Stimulated activated CD8-positive, alpha-beta memory T cell treated with anti-CD3 and anti-CD28 coated beads, Interleukin-15, amount 100 ng/mL, for 4 hours (primary cell): Measurements from ENCODE around the gene NBR1.
"Not testable (repeated sequence)": the region's sequence is repeated elsewhere in the genome, so short reads cannot be mapped to it uniquely, and the experiment has no call there.

Experiments used
- DNase-seq, 2 donors: peaks; one replicate each; pipeline ENCODE4 v3.0.0-alpha.2; 2020; ENCODE audit warnings: low read depth in 2 of 2

Gene NBR1

DNA sequence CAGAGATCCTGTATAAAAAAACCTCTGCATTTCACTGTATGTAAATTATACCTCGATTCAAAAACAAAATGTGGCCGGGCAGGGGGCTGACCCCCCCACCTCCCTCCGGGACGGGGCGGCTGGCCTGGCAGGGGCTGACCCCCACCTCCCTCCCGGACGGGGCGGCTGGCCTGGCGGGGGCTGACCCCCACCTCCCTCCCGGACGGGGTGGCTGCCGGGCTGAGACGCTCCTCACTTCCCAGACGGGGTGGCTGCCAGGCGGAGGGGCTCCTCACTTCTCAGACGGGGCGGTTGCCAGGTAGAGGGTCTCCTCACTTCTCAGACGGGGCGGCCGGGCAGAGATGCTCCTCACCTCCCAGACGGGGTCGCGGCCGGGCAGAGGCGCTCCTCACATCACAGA is 11.8 kb upstream of the NBR1 start:
- DNase-seq, result not testable (repeated sequence)

- not testable (repeated sequence) for DNase-seq
Measured at GRCh38 chr17:43159957-43160356, 11.1 kb upstream of the NBR1 start.

- DNase-seq, result not testable (repeated sequence)
Measured at GRCh38 chr17:43165971-43166370, 5.0 kb upstream of the NBR1 start.

- no peak for DNase-seq
Measured at GRCh38 chr17:43169561-43170139, 1.4 kb upstream of the NBR1 start.

- peak; percentile 73 to 82 for DNase-seq
Measured at GRCh38 chr17:43170140-43170765, 761 bp upstream of the NBR1 start.

DNA sequence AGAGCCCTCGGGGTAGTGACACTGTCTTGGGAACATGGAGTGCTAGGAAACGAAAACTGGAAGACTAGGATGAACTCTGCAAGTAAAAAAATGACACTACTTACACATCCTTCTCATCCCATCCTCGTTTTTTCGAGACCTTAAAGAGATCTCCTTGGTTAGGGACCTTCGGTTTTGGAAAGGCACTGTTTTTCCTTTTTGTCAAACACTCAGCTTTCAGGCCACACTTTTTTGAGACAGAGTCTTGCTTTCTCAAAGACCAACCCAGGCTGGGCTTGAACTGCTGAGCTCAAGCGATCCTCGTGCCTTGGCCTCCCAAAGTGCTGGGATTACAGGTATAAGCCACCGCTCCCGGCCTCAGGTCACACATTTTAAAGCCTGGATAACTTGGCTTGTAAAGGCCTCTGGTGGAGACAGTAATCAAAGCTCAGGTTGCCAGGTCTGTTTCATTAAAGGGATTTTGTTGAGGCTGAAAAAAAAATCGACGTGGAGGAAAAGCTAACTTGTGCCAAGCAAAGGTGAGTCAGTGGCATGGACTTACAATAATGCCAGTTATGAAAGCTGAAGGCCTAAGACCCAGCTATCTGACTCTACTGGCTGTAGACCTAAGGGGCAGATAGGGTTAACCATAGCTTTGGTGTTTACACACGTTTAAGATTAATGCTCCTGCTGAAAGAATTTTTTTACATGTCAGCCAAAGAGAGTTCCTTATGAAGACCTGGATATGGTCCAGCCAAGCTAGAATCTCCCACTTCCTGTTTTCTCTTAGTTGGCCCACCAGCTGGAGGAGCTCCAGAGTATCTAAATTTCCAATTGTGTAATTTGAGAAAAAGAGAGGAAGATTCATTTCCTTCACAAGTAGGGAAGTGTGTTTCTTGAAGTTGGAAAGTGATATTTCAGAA is 823 bp downstream of the NBR1 start:
- DNase-seq, result no peak

DNA sequence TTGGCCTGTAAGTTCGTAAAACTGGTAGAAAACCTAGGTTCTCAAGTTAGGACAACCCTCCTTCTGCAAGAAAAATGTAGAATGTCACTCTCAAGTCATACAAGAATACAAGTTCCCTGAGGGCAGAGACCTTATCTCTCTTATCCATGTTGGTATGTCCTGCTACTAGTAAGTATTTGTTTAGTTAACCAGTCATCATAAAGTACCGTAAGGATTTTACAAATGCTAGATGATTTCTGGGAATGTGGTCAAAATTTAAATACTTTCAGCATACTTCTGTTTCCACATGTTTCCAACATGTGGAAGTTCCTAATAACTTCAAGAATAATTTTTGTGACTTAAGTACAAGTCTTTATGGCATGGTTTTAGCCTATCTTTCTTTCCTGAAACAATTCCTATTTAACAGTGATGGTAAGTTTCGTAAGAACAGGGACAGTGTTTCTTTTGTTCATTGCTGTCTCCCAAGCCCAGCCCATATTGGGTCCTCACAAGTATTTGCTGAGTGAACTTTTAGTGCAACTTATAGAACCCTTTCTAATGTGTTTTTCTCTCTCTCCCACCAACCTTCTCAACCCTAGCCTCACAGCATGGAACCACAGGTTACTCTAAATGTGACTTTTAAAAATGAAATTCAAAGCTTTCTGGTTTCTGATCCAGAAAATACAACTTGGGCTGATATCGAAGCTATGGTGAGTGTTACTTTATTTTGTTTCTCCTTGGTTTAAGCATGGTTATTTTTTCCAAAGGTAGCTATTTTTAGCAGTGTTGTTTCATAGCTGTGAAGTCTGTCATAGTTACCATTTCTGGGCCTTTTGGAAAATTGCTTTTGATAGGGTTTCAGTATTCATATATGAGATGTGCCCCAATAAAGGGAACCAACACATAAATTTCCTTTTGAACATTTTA is 4.5 kb downstream of the NBR1 start:
- DNase-seq, result no peak

- DNase-seq, result no peak
Measured at GRCh38 chr17:43176119-43176570, 5.1 kb downstream of the NBR1 start.

DNA sequence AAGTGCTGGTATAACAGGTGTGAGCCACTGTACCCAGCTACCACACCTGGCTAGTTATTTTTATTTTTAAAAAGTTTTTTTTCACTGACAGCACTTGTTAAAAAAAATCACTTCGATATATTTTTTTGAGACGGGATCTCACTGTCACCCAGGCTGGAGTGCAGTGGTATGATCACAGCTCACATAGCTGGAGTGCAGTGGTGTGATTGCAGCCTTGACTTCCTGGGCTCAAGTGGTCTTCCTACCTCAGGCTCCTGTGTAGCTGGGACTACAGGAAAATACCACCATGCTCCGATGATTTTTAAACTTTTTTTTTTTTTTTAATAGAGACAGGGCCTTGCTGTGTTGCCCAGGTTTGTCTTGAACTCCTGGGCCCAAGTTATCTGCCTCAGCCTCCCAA is 12.9 kb downstream of the NBR1 start:
- DNase-seq, result no peak

- DNase-seq, result not testable (repeated sequence)
Measured at GRCh38 chr17:43186656-43187055, 15.6 kb downstream of the NBR1 start.

GRCh38 chr17:43193251-43193650 is 22.2 kb downstream of the NBR1 start:
- DNase-seq, result no peak

GRCh38 chr17:43199633-43200032 is 28.6 kb downstream of the NBR1 start:
- no peak for DNase-seq

DNA sequence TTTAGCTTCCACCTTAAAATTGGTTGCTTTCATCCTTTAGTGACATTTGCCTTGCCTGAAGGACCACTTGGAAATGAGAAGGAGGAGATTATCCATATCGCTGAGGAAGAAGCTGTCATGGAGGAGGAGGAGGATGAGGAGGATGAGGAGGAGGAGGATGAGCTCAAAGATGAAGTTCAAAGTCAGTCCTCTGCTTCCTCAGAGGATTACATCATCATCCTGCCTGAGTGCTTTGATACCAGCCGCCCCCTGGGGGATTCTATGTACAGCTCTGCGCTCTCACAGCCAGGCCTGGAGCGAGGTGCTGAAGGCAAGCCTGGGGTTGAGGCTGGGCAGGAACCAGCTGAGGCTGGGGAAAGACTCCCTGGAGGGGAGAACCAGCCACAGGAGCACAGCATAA is 29.1 kb downstream of the NBR1 start:
- DNase-seq, result no peak

DNA sequence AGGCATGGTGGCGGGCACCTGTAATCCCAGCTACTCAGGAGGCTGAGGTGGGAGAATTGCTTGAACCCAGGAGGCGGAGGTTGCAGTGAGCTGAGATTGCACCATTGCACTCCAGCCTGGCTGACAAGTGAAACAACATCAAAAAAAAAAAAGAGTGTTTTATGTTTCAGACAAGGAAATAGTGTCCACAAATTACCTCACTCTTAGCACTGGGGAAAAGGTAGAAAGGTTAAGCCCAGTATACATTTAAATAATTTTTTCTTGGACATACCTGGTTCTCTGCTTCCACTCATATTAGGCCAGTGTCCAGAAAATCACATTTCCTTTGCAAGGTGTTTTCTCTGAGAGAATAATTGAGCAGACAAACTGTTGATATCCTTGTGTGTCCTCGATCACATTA is 32.0 kb downstream of the NBR1 start:
- not testable (repeated sequence) for DNase-seq

GRCh38 chr17:43210576-43210975 is 39.6 kb downstream of the NBR1 start:
- DNase-seq, result no peak

- no peak for DNase-seq
Measured at GRCh38 chr17:43211123-43211479, 40.1 kb downstream of the NBR1 start.

DNA sequence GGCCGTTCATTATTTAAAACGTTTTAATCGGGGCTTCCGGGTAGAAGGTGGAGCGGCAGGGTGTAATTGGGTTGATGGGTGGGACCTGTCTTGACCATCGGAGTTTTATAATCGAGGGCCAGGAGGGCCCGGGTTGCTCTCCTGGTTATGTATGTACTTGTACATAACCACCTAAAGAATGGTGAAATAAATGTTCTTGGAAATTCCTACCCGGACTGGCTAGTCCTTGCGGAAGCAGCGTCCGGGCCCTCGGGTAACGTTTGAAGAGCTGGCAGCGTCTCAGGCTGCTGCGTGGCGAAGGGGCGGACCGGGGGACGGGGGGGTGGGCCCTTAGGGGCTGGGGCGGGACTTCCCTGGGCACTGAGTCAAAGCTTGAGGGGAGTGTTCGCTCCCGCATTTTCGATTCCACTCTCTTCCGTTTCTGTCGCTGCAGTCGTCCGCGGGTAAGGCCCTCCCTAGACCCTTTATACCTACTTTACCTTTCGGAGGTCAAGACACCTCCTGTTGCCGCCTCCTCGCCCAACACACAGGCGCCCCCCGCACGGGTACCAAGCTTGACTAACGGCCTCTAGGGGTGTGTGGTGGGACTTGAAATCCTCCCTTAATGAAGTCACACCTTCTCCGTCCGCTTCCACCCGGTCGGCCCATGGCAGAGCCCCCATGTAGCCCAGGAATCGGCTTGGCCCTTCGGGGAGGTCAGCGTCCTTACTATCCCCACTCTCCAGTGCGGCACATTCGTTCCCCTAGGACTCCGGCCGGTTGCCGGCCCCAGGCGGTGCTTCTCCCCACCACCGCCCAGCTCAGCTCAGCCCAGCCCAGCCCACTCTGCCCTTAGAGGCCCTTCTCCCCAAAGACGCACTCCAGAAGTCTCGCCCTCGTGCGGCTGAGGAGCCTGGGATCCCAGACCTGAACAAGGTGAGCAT is 40.7 kb downstream of the NBR1 start, which contains the start of gene TMEM106A:
TSS of gene TMEM106A (plus strand) at position 396 of the 923 bp plus-strand sequence. CDS start 1,167 bp downstream, outside the sequence.
- peak; percentile 51 to 53 for DNase-seq

GRCh38 chr17:43212641-43213490 is 41.9 kb downstream of the NBR1 start:
- no peak for DNase-seq

- no peak for DNase-seq
Measured at GRCh38 chr17:43213545-43213944, 42.5 kb downstream of the NBR1 start.

DNA sequence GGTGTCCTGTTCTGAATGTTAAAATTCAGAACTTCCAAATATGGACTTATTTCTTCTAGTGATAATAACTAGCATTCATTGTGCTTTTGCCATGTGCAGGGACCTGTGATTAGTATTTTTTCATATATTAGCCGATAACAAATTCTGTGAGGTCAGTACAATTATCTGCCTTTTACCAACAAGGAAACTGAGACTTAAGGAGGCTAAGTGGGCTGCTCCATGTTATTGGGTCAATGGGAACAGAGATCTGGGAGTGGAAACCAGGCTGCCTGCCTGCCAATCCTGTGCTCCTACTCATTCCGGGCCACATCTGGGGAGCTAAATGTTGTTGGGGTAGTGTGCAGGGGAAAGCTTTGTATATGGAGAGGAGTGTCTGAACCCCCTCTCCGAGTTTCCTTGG is 44.3 kb downstream of the NBR1 start:
- DNase-seq, result no peak
